Sigmoid colon (tissue), 7 donors: ENCODE data around the gene SOAT2. TPM values are rescaled to one million over a fixed set of nuclear protein-coding genes. Genes with fewer than 3 reads are reported as not detected.

Experiments used
- DNase-seq: peaks from one replicate; pipeline ENCODE4 v3.0.0-alpha.2; 2019
- H3K27ac ChIP-seq, 4 donors: fragments of 200-600 bp; sonication (generic); one replicate each; pipeline ENCODE4 v1.5.1; 2016 to 2019; ENCODE audit warnings: mild to moderate bottlenecking in 1 of 4
- H3K27me3 ChIP-seq, 3 donors: fragments of 200-600 bp; sonication (generic); one replicate each; pipeline ENCODE4 v1.5.1; 2019; ENCODE audit warnings: mild to moderate bottlenecking in 1 of 3
- H3K36me3 ChIP-seq, 4 donors: fragments of 200-600 bp; sonication (generic); one replicate each; pipeline ENCODE4 v1.5.1; 2016 to 2019
- H3K4me1 ChIP-seq, 4 donors: fragments of 200-600 bp; sonication (generic); one replicate each; pipeline ENCODE4 v1.5.1; 2017 to 2019
- H3K4me3 ChIP-seq, 4 donors: fragments of 200-600 bp; sonication (generic); one replicate each; pipeline ENCODE4 v1.5.1; 2017 to 2019; ENCODE audit warnings: mild to moderate bottlenecking in 2 of 4, moderate library complexity in 1 of 4
- H3K9me3 ChIP-seq, 4 donors: fragments of 200-600 bp in 3 of 4; sonication (generic) in 3 of 4; one replicate each; pipeline versions ENCODE4 v1.5.1 to v1.6.1; 2013 to 2019
- CTCF ChIP-seq, 4 experiments: fragments of 450-650 bp in 3 of 4; fragments of 200-600 bp in 1 of 4; IDR thresholded peaks; one replicate each; pipeline ENCODE4 v1.5.1; 2016 to 2019; ENCODE audit warnings: antibody characterized with exemption in 4 of 4, mild to moderate bottlenecking in 3 of 4, moderate library complexity in 2 of 4
- EP300 ChIP-seq, 4 donors: sonication (generic); formaldehyde crosslinking; IDR thresholded peaks; one replicate each; pipeline ENCODE4 v1.6.1; 2017; ENCODE audit warnings: antibody characterized with exemption in 4 of 4
- POLR2A ChIP-seq, 2 donors: fragments of 450-650 bp; IDR thresholded peaks; one replicate each; pipeline ENCODE4 v1.6.1; 2016; ENCODE audit warnings: antibody characterized with exemption in 2 of 2, mild to moderate bottlenecking in 2 of 2, moderate library complexity in 2 of 2
- POLR2AphosphoS5 ChIP-seq, 4 donors: sonication (generic); formaldehyde crosslinking; IDR thresholded peaks; one replicate each; pipeline ENCODE4 v1.6.1; 2017; ENCODE audit warnings: antibody characterized with exemption in 4 of 4
- WGBS, 2 donors: extraction: QIAGEN DNeasy Blood & Tissue Kit; methylation state at CpG; one replicate each; pipeline ENCODE4 v1.1.7; 2013; 5-methylcytosine and 5-hydroxymethylcytosine counted together
- intact Hi-C: fragments of 100-400 bp; cut with DNase I; formaldehyde crosslinking; loops from one replicate; pipeline ENCODE4 v1.15.1; 2023
- polyA plus RNA-seq, 3 donors: library from polyadenylated mRNA; stranded (reverse); fragments of 200-250 nt; gene quantifications; one replicate each; pipeline ENCODE4 v1.2.3, GENCODE V29; 2013
- total RNA-seq, 4 donors: library from RNA; depleted of rRNA; stranded (reverse); fragments of >200 nt; gene quantifications; one replicate each; pipeline ENCODE4 v1.1.0, GENCODE V29; 2016
- donor health status: healthy with polysubstance abuse.
- donor health status: Bipolar disorder and iron deficiency.
- donor health status: healthy.

Gene SOAT2
- total and polyA plus RNA-seq, 7 donors, result 0.09 to 0.55 (median 0.41) TPM; not detected in 4

- Histone ChIP-seq H3K4me1 (peaks cover 0 to 33% (median 29%) of the 10 kb centered on the region in 4 donors), H3K27ac (peak overlapping the region; percentile 77 to 93 (median 84)), H3K9me3 (no peaks in the 10 kb centered on the region), H3K36me3 (peaks cover 0 to 8% (median 0%) of the 10 kb centered on the region in 4 donors), H3K4me3 (peak overlapping the region; percentile 38 to 69 (median 58)), H3K27me3 (no peaks in the 10 kb centered on the region)
- DNase-seq, result peak; percentile 86
- 52 to 58% methylated on average over 13 of the region's 13 CpGs for WGBS, 2 donors
- intact Hi-C loops, result loop anchor here (2.0 kb wide), 1 partner anchor 20 kb away; the partner anchor contains the start of gene SPRYD3
- TF ChIP-seq CTCF (IDR thresholded peaks at IDR 0.05), result no peak
- no peak for TF ChIP-seq POLR2A (IDR thresholded peaks at IDR 0.05)
- TF ChIP-seq POLR2AphosphoS5 (IDR thresholded peaks at IDR 0.05), result peak; percentile 15 to 56 (median 40)
- TF ChIP-seq EP300 (IDR thresholded peaks at IDR 0.05), result no peak
Observed at GRCh38 chr12:53098354-53098981, 4.8 kb upstream of the SOAT2 start.

- Histone ChIP-seq H3K36me3 (peaks cover 0 to 8% (median 0%) of the 10 kb centered on the region in 4 donors), H3K27ac (peak overlapping the region; percentile 77 to 93 (median 84)), H3K27me3 (no peaks in the 10 kb centered on the region), H3K4me3 (peak overlapping the region; percentile 38 to 69 (median 58)), H3K9me3 (no peaks in the 10 kb centered on the region), H3K4me1 (peaks cover 0 to 33% (median 29%) of the 10 kb centered on the region in 4 donors)
- 24 to 25% methylated on average over 6 of the region's 6 CpGs for WGBS, 2 donors
- DNase-seq, result peak; percentile 97
- intact Hi-C loops, result loop anchor here (1.0 to 2.0 kb wide), 2 partner anchors 20 to 33 kb away; partner anchors contain the start of gene SPRYD3
- TF ChIP-seq EP300 (IDR thresholded peaks at IDR 0.05) (no peak), CTCF (IDR thresholded peaks at IDR 0.05) (peak; percentile 93 to 98 (median 96)), POLR2A (IDR thresholded peaks at IDR 0.05) (peak in 1 of 2 donors; percentile 18), POLR2AphosphoS5 (IDR thresholded peaks at IDR 0.05) (peak; percentile 57 to 76 (median 71))
Observed at GRCh38 chr12:53099071-53099882, 4.0 kb upstream of the SOAT2 start.

DNA sequence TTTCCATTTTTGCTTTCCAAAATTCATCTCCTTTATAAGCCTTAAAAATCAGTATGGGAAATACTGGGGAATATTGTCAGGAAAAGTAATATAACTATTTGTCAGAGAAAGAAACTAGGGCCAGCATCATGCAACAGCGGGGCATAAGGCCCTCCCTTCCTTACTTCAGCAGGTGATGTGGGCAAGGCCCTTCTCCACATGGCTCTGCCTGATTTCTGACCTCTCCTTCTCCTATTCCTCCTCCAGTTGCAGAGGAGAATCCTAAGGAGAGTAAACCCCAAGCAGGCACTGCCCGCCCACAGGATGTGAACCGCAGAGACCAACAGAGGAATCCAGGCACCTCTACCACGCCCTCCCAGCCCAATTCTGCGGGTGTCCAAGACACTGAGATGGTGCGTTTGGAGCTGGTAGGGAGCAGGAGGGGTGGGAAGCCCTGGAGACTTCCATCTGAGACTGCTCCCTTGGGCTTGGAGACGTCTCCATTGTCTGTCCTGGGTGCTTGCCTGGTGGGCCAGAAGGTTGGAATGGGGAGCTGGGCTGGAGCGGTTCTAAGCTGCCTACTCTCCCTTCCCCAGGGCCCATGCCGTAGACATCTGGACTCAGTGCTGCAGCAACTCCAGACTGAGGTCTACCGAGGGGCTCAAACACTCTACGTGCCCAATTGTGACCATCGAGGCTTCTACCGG, 2.7 kb upstream of the SOAT2 start:
- peaks cover 0 to 8% (median 0%) of the 10 kb centered on the region in 4 donors for H3K36me3 ChIP-seq
- no peak overlapping the region for H3K4me3 ChIP-seq
- no peak for TF ChIP-seq POLR2A (IDR thresholded peaks at IDR 0.05)
- no peak for TF ChIP-seq EP300 (IDR thresholded peaks at IDR 0.05)
- no peaks in the 10 kb centered on the region for H3K27me3 ChIP-seq
- DNase-seq, result peak; percentile 62
- 87 to 92% methylated on average over 13 of the region's 13 CpGs for WGBS, 2 donors
- peaks cover 0 to 33% (median 29%) of the 10 kb centered on the region in 4 donors for H3K4me1 ChIP-seq
- H3K9me3 ChIP-seq, result no peaks in the 10 kb centered on the region
- intact Hi-C loops, result no loop called here
- H3K27ac ChIP-seq, result no peak overlapping the region

DNA sequence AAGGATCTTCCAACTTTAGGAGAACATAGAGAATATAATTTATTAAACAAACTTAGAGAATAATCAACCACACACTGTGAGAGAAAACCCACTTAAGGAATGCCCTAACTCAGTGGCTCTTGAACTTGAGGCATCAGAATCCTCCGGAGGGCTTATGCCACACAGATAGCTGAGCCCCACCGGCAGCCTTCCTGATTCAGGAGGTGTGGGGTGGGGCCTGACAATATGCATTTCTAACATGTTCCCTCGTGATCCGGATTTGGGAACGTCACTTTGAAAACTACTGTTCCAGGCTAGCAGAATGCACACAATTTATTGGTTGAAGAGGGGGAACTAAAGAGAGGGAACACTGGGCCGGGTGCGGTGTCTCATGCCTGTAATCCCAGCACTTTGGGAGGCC, 2.0 kb upstream of the SOAT2 start:
- H3K36me3 ChIP-seq, result peaks cover 0 to 8% (median 0%) of the 10 kb centered on the region in 4 donors
- H3K27ac ChIP-seq, result no peak overlapping the region

More for the DNA sequence above, 2.0 kb upstream of the SOAT2 start:
- 84 to 91% methylated on average over 7 of the region's 7 CpGs for WGBS, 2 donors
- no peaks in the 10 kb centered on the region for H3K9me3 ChIP-seq
- peak; percentile 48 for DNase-seq
- intact Hi-C loops, result no loop called here
- H3K4me3 ChIP-seq, result no peak overlapping the region
- TF ChIP-seq POLR2A (IDR thresholded peaks at IDR 0.05) (no peak), POLR2AphosphoS5 (IDR thresholded peaks at IDR 0.05) (no peak), CTCF (IDR thresholded peaks at IDR 0.05) (no peak), EP300 (IDR thresholded peaks at IDR 0.05) (no peak)
- no peaks in the 10 kb centered on the region for H3K27me3 ChIP-seq
- peaks cover 0 to 33% (median 29%) of the 10 kb centered on the region in 4 donors for H3K4me1 ChIP-seq
